ENCODE results near the gene NALCN. TPM values are rescaled to one million over a fixed set of nuclear protein-coding genes. Genes with fewer than 3 reads are reported as not detected.

NALCN gene
- total RNA-seq, 2 experiments from 2014 or later: not detected

DNA sequence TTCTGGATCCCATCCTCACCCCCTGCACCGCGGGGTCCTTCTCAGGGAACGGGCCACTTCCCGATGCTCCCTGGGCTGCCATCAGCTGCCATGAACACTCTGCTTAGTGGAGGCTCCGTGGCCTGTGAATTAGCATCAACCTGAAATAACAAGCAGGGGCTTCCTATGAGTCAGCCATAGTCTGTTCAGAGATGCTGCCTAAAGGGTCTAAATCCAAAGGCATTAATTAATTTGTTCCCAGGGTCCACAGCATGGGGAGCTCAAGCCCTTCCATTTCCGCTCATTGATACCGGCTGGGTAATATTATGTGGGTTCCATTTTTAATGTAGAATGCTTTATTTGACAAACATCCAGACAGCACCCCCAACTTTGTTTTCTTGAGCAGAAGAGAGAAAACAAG lies 399.8 kb downstream of the NALCN start:
- Mint-ChIP-seq H3K36me3 (no peaks in the 10 kb centered on the region), H3K4me3 (no peak overlapping the region), H3K27ac (no peak overlapping the region), H3K4me1 (no peaks in the 10 kb centered on the region), H3K9me3 (no peaks in the 10 kb centered on the region), H3K27me3 (peaks cover 33% of the 10 kb centered on the region)
- no peak for DNase-seq

GRCh38 chr13:101013245-101013644 lies 403.1 kb downstream of the NALCN start:
- Mint-ChIP-seq H3K27me3 (peaks cover 23% of the 10 kb centered on the region), H3K36me3 (no peaks in the 10 kb centered on the region), H3K4me3 (no peak overlapping the region), H3K27ac (no peak overlapping the region), H3K4me1 (no peaks in the 10 kb centered on the region), H3K9me3 (no peaks in the 10 kb centered on the region)
- DNase-seq: no peak

DNA sequence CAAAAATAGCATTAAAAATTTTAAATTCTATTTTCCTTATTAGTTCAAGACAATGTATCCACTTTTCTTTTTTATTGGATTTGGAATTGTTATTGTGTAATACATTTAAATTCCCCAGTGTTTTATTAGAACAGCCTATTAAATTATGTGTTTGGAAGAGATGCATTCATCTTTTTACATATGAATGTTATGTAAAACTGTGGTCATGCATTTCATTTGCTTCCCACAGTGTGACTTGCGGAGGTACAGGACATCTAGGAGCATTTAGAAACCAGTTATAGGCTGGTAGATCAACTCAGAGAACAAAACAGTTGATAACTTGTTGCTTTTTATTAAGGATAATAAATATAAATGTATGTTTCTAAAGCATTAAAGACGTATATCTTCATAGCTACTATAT lies 406.2 kb downstream of the NALCN start:
- Mint-ChIP-seq H3K4me3 (no peak overlapping the region), H3K27ac (no peak overlapping the region), H3K27me3 (peaks cover 15% of the 10 kb centered on the region), H3K4me1 (no peaks in the 10 kb centered on the region), H3K9me3 (no peaks in the 10 kb centered on the region), H3K36me3 (no peaks in the 10 kb centered on the region)
- no peak for DNase-seq

DNA sequence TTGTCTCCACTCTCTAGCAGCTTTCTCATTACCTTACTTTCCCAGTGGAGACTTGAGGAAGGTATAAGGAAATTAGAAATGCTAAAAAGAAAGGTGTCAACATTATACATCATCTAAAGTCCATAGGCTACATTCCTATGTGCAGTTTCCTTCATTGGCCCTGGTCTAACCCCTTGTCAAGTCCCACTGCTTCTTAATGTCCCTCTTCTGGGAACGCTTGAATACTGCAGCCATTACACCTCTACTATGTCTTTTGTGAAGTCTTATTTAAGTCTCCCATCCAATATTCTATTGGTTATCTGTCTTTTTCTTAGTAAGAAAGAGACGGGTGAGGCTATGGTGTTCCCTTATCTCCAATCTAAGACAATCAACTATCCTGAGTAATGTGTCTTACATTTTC lies 409.1 kb downstream of the NALCN start:
- no peak overlapping the region for H3K27ac Mint-ChIP-seq
- no peaks in the 10 kb centered on the region for H3K9me3 Mint-ChIP-seq
- H3K36me3 Mint-ChIP-seq: no peaks in the 10 kb centered on the region
- no peaks in the 10 kb centered on the region for H3K27me3 Mint-ChIP-seq
- DNase-seq: no peak
- no peaks in the 10 kb centered on the region for H3K4me1 Mint-ChIP-seq
- H3K4me3 Mint-ChIP-seq: no peak overlapping the region

Other genes with a start within 250 kb of the NALCN start
- gene ITGBL1, start 36.2 kb upstream of the NALCN start, total RNA-seq: not detected